ENCODE data around the gene SLC26A11.
"Not testable (repeated sequence)": the region's sequence is repeated elsewhere in the genome, so short reads cannot be mapped to it uniquely, and the experiment has no call there.

SLC26A11 gene

DNA sequence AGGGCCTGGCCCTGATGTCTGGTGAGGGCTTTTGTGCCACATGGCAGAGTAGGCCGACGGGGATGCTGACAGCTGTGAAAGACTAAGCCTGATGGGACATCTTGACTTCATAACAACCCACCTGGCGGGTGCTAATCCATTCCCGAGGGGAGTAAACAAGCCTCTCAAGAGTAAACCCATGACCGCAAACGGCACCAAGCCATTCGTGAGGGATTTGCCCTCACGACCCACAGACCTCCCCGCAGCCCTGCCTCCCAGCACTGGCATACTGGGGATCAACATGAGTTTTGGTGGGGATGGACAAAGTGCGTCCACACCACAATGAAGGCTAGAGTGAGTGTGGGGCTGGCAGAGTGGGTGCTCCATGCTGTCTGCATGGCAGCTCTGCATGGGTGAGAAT lies 52.1 kb downstream of the SLC26A11 start:
- TF ChIP-seq, protein P1, sequence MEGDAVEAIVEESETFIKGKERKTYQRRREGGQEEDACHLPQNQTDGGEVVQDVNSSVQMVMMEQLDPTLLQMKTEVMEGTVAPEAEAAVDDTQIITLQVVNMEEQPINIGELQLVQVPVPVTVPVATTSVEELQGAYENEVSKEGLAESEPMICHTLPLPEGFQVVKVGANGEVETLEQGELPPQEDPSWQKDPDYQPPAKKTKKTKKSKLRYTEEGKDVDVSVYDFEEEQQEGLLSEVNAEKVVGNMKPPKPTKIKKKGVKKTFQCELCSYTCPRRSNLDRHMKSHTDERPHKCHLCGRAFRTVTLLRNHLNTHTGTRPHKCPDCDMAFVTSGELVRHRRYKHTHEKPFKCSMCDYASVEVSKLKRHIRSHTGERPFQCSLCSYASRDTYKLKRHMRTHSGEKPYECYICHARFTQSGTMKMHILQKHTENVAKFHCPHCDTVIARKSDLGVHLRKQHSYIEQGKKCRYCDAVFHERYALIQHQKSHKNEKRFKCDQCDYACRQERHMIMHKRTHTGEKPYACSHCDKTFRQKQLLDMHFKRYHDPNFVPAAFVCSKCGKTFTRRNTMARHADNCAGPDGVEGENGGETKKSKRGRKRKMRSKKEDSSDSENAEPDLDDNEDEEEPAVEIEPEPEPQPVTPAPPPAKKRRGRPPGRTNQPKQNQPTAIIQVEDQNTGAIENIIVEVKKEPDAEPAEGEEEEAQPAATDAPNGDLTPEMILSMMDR (conservative IDR thresholded peaks at IDR 0.05): no peak
- H3K27ac ChIP-seq: no peak overlapping the region

DNA sequence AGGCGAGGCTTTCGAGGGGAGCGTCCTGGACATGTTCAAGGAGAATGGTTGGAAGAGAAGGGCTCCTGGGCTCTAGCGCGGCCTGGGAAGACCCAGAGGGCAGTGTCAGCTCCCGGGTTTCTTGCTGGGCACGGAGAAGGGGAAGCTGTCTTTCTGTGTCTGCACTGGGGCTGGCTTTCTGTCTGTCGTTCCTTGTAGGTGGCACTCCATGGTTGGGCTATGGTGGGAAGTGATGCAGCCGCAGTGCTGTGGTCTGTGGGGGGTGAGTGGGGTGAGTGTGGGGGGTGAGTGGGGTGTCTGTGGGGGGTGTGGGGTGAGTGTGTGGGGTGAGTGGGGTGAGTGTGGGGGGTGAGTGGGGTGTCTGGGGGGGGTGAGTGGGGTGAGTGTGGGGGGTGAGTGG lies 54.1 kb downstream of the SLC26A11 start:
- H3K27ac ChIP-seq: no peak overlapping the region

DNA sequence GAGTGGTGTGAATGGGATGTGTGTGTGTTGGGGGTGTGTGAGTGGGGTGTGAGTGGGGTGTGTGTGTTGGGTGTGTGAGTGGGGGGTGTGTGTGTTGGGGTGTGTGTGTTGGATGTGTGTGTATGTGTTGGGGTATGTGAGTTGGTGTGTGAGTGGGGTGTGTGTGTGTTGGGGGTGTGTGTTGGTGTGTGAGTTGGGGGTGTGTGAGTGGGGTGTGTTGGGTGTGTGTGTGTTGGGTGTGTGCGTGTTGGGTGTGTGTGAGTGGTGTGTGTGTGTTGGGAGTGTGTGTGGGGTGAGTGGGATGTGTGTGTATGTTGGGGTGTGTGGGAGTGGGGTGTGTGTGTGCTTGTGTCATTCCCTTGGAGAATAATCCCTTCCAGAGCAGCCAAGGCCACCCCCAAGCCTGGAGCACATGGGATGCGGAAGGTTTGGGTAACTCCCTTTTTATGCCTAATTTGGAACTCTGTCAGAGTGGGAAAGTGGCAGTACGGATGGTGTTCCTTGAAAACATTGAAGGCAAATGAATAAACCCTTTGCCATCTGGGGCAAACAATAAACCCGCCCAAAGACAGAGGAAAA lies 54.7 kb downstream of the SLC26A11 start:
- H3K27ac ChIP-seq: no peak overlapping the region
- TF ChIP-seq, protein P1 (conservative IDR thresholded peaks at IDR 0.05): no peak

More for the DNA sequence above, 54.1 kb downstream of the SLC26A11 start:
- TF ChIP-seq, protein P1 (conservative IDR thresholded peaks at IDR 0.05): no peak

DNA sequence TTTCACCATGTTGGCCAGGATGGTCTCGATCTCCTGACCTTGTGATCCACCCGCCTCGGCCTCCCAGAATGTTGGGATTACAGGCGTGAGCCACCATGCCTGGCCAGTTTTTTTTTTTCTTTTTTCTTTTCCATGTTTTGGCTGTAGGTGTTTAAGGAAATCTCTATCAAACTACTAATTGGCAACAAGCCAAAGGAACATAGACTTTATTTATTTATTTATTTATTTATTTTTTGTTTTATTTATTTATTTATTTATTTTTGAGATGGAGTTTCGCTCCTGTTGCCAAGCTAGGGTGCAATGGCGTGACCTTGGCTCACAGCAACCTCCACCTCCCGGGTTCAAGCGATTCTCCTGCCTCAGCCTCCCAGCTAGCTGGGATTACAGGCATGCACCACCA lies 55.6 kb downstream of the SLC26A11 start:
- H3K27ac ChIP-seq: not testable (repeated sequence)

DNA sequence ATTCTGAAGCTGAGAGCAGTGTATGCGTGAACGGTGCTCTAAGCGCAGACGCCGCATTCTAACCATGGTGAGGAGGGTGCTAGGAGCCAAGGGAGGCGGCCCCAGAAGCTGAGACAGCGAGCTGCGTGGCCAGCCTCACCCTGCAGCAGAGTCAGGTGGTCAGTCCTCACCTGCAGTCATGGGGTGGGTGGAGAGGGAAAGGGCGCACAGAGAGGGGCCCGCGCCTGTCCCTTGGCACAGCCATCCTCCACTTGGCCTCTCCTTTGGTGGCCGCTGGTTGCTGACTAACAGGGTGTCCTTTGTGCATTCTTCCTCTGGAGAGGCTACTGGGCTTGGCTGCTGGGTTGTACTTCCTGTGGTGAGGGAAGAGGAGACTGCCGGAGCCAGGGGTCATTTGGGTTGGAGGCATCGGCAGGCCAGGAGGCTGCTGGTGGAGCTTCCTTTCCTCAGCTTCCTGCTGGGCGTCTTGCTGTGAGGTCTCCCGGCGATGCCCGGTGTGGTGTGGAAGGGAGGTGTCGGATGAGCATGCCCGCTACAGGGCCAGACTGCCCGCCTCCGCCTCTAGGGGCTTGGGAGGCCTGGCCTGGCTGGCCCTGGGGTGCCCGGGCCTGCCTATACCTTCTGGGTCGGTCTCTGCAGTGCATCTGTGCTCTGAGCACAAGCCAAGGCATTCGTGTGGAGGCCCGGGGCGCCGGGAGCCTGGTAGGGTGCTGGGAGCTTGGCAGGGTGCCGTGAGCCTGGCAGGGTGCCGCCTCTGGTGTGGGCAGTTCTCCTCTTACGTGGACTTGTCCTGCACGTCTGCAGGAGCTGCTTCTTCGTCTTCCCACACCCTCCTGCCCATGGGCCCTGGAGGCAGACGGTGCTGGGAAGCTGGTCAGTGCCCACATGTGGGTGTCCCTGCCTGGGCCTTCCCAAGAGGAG lies 57.8 kb downstream of the SLC26A11 start:
- H3K27ac ChIP-seq: no peak overlapping the region

DNA sequence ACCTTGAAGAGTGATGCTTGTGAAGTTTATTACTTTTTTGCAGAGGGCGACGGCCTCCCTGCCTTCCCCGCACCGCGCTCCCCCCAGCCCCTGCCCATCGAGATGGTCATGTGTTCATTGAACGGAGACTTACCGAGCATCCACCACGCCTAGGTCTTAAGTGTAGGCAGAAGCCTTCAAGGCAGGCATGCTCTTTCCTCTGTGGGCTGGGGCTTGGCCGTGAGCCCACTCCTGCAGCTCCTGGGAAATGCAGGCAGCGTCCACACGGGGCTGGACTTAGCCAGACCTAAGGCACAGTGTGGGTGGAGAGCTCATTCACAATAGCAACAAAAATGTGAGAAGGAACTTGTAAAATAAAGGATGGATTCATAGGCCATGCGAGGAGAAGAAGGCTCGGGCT lies 59.7 kb downstream of the SLC26A11 start:
- peak overlapping the region; percentile 40 for H3K27ac ChIP-seq

More for the DNA sequence above, 57.8 kb downstream of the SLC26A11 start:
- TF ChIP-seq, protein P1 (conservative IDR thresholded peaks at IDR 0.05): no peak

DNA sequence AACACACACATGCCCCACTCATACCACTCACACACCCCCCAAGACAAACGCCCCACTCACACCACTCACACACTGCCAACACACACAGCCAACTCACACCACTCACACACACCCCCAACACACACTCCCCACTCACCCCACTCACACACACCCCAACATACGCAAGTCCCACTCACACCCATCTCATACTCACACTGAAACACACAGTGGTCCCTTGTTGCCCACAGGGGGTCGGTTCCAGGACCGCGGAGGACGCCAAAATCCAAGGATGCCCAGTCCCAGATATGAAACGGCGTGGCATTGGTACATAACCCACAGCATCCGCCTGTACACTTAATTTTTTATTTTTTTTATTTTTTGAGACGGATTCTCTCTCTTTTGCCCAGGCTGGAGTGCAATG lies 61.3 kb downstream of the SLC26A11 start:
- no peak overlapping the region for H3K27ac ChIP-seq
- TF ChIP-seq, protein P1 (conservative IDR thresholded peaks at IDR 0.05): no peak

More for the DNA sequence above, 59.7 kb downstream of the SLC26A11 start:
- TF ChIP-seq, protein P1 (conservative IDR thresholded peaks at IDR 0.05): peak; percentile 28; the same call in 1 of the 2 replicates
